ENCODE measurements around the gene NSD1.
"Not testable (repeated sequence)": the region's sequence is repeated elsewhere in the genome, so short reads cannot be mapped to it uniquely, and the experiment has no call there.

Gene NSD1

DNA sequence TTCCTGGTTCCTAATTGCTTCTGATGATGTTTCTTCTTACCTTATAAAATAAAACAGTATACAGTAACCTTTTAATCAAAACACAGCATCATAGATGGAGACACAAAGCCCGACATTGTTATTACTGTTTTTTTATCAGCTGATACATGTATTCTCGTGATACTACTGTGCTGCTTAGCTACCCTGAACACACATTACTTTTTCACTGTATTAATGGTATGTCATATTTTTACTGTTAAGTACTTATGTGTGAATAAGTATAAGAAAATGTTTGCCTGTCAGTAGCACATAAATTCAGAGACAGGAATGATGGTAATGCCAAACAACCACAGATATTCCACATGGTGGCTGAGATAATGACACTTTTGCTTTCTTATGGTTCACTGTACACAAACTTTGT lies 101.3 kb downstream of the NSD1 start:
- DNase-seq, result no peak

DNA sequence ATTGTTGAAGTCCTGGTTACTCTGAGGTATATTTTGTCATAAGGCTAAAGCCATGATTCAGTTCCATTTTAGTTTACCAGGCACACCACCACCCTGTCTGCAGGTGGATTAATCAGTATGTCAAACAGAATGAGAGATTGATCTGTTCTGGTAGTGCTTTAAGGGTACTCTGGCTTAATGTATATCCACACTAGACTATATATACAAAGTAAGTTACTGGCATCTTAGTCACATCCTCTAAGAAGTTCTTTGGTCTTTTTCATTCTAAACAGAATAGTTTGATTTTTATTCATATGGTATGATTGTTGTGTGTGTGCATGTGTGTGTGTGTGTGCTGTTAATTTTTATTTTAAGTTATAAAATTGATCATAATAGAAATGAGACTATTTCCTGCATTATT lies 108.2 kb downstream of the NSD1 start:
- DNase-seq, result no peak

DNA sequence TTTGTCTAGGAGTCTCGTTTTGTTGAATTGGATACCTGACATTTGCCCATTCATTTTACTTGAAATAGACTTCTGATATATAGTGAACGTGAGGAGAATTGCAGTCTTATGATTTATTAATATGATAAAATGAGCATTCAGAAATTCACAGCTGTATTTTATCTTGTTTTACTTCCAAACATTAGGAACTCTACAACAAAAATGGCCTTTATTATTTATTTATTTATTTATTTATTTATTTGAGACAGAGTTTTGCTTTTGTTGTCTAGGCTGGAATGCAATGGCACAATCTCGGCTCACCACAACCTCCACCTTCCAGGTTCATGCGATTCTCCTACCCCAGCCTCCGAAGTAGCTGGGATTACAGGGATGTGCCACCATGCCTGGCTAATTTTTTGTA lies 108.7 kb downstream of the NSD1 start:
- no peak for DNase-seq

DNA sequence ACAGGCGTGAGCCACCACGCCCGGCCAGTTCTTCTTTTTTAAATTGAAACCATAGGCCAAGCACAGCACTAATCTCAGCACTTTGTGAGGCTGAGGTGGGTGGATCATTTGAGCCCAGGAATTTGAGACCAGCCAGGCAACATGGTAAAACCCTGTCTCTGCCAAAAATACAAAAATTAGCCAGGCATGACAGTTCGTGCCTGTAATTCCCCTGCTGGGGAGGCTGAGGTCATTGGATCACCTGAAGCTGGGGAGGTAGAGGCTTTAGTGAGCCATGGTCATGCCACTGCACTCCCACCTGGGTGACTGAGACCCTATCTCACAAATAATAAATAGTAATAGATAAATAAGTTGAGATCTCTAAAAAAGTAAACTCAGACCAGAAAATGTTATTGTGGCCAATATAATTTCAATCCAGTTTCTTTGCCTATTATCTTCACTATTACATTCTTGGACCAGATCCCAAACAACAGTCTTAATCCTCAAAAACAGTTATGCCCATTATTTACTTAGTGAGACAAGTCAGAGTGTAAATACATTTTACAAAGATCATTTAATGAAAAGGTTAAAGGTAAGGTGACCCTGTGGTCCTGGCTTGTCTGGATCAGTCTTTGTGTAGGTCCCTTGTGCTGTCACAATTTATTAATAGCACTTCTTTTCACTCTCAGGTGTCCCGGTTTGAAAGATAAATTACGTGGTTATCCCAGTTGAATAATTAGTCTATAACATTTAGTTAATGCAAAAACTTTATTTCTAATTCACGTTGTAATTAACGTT lies 116.4 kb downstream of the NSD1 start:
- no peak for DNase-seq

DNA sequence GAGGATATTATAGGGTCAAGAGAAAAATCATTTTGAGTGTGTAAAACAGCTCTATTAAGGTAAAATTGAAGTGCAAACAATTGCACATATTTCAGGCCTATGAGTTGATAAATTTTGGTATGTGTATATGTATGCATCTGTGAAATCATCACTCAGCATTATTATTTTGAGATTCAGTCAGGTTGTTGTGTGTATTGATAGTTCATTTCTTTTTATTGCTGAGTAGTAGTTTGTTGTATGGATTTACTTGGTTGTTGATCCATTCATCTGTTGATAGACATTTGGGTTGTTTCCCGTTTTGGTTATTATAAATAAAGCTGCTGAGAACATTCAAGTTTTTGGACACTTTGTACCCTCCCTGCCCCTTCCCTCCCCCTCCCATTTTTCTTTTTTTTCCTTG lies 119.7 kb downstream of the NSD1 start:
- DNase-seq, result no peak

DNA sequence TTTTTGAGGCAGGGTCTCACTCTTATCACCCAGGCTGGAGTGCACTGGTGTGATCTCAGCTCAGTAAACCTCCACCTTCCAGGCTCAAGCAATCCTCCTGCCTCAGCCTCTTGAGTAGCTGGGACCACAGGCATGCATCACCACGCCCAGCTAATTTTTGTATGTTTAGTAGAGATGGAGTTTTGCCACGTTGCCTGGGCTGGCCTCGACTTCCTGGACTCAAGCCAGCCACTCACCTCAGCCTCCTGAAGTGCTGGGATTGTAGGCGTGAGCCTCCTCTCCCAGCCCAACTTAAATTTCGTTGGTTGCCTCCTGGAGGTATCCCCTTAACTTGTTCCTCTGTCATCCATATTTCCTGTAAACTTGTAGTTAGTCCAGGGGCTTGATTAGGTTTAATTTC lies 122.7 kb downstream of the NSD1 start:
- DNase-seq, result no peak

DNA sequence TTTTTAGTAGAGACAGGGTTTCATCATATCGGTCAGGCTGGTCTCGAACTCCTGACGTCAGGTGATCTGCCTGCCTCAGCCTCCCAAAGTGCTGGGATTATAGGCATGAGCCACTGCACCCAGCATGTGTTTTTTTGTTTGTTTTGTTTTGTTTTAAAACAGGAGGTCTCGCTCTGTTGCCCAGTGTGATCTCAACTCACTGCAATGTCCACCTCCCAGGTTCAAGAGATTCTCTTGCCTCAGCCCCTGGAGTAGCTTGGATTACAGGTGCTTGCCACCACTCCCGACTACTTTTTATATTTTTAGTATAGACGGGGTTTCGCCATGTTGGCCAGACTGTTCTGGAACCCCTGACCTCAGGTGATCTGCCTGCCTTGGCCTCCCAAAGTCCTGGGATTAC lies 125.1 kb downstream of the NSD1 start:
- DNase-seq, result not testable (repeated sequence)

DNA sequence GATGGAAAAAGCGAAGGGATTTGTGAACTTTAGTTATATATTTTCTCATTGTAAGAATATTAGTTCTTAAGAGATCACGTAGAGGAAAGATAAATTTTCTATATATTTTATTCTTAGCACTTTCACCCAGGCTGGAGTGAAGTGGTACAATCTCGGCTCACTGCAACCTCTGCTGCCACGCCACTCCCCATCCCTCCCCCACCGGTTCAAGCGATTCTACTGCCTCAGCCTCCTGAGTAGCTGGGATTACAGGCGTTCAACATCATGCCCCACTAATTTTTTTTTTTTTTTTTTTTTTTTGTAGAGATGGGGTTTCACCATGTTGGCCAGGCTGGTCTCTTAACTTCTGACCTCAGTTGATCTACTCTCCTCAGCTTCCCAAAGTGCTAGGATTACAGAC lies 127.4 kb downstream of the NSD1 start:
- DNase-seq, result no peak

DNA sequence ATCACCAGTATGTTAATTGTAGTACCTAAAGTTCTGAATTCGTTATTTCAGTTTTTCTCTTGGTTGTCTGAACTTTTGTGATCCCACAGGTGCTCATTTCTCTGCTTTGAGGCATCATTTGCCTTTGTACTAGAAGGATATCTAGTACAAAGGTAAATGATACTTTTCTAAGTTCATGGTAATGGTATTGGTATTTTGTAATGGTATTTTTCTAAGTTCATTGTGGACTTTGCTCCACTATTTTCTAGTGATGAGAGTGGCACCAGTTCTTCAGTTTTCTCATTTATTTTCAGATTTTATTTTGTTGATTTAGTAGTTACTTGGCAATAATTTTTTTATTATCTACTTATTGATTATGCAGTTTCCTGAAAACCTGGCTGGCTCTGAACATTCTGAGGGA lies 127.9 kb downstream of the NSD1 start:
- no peak for DNase-seq

DNA sequence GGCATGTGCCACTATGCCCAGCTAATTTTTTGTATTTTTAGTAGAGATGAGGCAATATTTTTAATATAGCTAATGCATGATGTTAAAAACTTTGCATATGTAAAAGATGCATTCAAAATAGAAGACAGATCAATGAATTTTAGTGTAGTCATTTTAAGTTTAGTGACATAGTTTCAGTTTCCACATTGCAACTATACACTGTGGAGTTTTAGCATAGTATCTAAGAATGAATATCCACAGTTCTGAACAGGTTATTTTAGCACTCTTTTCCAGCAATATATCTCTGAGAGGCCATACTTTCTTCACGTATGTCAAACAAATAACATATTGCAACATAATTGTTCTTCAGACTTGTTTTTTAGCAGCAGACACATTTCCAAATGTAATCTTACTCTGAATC lies 130.6 kb downstream of the NSD1 start:
- DNase-seq, result peak; percentile 5

DNA sequence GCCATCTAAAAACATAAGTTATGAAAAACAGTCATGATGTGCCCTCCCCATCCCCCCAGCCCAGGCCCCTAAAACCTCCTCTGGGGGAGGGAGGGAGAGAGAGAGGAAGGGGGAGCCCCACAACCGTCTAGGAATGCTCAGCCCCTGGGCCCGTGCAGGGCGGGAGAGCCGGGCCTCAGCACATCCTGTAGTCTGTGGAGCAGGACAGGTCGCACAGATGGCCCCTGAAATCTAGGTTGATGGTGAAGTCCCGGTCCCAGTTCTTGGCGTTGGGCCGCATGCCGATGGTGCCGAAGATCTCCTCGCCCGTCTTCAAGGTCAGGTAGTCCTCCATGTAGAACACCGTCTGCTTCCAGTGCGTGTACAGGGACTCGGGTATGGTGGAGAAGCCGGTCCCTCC lies 131.8 kb downstream of the NSD1 start:
- DNase-seq, result no peak

DNA sequence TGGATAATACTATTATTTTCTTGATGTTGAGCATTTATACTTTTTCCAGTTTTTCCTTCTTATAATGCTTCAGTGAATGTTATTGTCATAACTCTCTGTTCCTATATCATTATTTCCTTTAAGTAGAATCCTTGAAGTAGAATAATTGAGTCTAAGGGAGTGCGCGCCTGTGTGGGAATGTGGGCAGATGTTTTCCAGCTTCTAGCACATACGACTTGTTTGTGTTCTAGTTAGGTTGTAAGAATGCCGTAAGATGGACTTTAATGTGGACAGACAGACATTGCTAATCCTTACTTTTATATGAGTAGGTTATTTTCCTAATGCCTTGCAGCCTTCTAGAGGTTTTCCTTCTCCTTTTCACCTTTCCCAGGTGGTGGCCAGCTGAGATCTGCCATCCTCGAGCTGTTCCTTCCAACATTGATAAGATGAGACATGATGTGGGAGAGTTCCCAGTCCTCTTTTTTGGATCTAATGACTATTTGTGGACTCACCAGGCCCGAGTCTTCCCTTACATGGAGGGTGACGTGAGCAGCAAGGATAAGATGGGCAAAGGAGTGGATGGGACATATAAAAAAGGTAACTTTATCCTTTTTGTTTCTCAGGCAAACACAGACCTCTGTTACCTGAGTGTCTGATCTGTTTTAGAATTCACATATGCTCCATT lies 135.8 kb downstream of the NSD1 start:
- DNase-seq, result no peak

DNA sequence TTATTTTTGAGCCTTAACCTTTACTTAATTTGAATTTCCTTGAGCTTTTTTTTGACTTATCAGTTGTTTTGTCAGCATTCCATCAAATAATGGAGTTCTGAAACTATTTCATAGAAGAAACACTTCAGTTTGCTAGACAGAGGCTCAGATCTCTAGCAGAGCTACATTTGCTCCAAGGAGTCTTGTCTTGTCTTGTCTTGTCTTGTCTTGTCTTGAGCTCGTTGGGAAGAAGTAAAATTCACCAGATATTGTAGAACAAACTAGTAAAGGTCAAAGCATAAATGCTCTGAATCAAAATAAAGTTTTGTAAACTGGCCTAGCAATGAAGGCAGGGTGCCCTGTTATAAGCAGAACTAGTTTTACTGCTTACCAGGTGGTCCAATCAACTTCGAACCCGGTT lies 136.4 kb downstream of the NSD1 start:
- DNase-seq, result no peak

DNA sequence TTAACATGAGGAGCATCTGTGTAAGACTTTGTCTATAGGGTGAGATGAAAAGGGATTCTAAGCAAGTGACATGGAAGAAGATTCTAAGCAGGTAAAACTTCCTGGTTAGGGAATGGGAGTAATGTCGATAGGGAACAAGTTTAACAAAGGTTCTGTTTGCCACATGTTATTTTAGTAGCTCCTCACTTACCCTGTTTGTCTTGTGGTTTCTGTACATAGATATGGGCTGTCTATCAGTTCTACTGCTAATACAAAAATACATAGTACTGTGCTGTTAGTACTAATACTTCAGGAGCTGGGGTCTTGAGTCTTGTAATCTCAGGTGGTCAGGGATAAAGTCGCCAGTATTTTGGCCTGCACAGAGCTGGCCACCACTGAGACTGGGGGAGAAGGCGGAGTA lies 137.1 kb downstream of the NSD1 start:
- no peak for DNase-seq

DNA sequence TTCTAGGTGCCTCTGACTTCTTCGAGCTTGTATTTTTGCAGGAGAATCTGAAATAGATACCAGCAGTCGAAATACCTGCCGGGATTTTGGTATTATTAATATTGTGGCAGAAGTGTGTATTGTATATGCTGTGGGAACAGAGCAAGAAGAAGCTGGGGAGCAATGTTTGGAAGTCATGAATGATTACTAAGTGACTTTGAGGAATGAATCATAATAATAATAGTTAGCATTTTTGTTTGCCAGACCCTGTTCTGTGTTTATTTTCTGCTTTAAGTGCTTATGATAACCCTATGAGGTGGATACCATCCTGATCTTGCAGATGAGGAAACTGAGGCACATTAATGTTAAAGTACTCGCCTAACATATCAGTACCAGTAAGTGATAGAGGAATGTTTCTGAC lies 137.5 kb downstream of the NSD1 start:
- no peak for DNase-seq

DNA sequence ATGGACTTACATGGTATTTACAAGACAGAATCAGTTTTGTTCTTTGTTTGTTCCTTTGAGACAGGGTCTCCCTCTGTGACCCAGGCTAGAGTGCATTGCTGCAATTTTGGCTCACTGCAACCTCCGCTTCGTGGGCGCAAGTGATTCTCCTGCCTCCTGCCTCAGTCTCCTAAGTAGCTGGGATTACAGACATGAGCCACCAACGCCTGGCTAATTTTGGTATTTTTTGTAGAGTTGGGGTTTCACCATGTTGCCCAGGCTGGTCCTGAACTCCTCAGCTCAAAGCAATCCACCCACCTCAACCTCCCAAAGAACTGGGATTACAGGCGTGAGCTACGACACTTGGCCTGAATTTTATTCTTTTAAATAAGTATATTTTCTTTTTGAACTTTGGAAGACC lies 142.3 kb downstream of the NSD1 start:
- no peak for DNase-seq

DNA sequence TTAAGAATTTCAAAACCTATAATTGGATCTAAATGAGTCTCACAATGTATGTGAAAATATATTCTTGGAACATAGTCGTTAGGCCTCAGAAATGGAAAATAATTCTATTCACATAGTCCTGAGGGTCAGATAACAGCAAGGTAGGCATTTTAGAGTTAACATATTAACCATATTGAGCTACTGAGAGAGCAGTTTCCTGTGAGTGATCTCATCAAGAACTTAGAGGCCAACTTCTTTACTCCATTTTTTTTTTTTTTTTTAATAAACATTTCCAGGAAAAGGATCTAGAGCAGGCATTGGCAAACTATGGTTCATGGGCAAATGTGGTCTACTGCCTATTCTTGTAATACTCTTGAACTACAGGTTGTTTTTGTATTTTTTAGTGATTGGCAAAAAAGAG lies 143.3 kb downstream of the NSD1 start:
- DNase-seq, result no peak

DNA sequence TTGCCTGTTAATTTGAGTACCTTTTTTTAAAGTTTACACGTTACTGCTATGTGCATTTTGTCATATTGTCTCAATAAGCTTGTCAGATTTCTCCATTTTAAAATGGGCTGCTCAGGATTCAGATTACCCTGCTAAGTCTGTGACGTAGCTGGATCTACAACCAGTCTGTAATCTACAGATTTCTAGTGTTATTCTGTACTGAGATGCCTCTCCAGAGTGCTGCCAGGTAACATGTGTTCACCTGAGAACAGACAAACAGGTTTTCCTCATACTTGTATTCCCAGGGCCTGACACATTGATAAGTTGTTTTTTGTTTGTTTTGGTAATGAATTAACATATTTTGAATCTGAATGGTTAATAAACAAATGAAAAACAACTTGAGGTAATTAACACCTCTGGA lies 154.6 kb downstream of the NSD1 start:
- DNase-seq, result no peak

DNA sequence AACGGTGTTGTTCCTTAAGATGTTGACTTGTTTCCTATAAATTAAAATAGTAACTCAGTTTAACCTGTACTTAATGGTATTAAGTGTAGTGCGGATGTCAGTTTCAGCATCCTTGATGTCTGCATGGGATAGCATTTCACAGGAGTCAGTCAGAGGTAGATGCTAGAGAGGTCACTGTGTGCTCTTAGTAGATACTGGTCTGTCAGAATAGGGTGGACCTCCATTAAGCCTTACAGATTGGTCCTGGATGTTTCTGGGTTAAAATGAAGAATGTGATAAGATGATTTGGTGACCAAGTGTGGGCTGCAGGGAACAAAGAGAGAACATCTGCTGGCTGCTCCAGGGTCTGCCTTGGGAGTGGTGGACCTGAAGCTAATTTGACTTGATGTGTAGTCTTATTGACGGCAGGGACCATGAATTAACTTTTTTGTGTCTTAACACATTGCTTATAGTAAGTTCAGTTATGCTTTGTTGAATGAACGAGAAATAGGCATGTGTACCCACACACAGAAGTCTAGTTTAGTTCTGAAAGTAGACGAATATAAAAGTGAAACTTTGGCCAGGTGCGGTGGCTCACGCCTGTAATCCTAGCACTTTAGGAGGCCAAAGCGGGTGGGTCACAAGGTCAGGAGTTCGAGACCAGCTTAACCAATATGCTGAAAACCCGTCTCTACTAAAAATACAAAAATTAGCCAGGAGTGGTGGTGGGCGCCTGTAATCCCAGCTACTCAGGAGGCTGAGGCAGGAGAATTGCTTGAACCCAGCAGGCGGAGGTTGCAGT lies 157.4 kb downstream of the NSD1 start:
- no peak for DNase-seq

DNA sequence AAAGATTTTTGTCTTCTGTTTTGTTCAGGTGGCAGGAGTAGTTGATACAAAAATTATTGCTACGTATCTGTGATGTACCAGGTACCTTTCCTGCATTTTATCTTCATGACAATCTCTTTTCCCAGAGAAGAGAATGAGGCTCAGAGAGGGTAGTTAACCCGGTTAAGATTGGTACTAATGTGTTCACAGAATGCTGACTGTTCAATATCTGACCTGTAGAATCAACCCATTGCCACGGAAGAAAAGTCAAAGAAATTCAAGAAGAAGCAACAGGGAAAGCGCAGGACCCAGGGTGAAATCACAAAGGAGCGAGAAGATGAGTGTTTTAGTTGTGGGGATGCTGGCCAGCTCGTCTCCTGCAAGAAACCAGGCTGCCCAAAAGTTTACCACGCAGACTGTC lies 158.2 kb downstream of the NSD1 start:
- no peak for DNase-seq

DNA sequence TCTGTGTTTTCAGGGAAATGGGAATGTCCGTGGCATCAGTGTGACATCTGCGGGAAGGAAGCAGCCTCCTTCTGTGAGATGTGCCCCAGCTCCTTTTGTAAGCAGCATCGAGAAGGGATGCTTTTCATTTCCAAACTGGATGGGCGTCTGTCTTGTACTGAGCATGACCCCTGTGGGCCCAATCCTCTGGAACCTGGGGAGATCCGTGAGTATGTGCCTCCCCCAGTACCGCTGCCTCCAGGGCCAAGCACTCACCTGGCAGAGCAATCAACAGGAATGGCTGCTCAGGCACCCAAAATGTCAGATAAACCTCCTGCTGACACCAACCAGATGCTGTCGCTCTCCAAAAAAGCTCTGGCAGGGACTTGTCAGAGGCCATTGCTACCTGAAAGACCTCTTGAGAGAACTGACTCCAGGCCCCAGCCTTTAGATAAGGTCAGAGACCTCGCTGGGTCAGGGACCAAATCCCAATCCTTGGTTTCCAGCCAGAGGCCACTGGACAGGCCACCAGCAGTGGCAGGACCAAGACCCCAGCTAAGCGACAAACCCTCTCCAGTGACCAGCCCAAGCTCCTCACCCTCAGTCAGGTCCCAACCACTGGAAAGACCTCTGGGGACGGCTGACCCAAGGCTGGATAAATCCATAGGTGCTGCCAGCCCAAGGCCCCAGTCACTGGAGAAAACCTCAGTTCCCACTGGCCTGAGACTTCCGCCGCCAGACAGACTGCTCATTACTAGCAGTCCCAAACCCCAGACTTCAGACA lies 160.4 kb downstream of the NSD1 start:
- DNase-seq, result no peak

DNA sequence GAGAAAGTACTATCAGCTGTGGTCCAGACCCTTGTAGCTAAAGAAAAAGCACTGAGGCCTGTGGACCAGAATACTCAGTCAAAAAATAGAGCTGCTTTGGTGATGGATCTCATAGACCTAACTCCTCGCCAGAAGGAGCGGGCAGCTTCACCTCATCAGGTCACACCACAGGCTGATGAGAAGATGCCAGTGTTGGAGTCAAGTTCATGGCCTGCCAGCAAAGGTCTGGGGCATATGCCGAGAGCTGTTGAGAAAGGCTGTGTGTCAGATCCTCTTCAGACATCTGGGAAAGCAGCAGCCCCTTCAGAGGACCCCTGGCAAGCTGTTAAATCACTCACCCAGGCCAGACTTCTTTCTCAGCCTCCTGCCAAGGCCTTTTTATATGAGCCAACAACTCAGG lies 161.1 kb downstream of the NSD1 start:
- no peak for DNase-seq

DNA sequence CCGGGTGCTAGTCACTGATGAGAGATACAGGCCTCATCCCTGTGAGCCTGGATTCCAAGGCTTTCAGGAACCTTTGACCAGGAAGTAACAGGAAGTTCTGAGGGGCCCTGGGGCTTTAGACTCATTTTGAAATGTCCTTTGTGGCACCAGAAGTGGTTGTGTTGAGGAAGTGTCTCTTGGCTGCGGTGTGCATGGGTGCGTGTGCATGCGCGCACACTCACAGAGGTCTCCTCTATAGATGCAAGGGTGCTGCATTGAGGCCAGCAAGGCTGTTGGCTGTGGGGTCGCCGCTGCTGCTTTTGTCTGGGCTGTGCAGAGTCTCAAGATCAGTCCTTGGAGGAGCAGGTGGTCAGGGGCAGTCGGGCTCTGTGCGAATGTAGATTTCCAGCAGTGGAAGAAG lies 162.4 kb downstream of the NSD1 start:
- no peak for DNase-seq
